Choroid plexus epithelial cell (primary cell): ENCODE data around the gene PADI2.
A peak's percentile ranks its signal among the peaks of the same experiment; 100 is the strongest.

ENCODE experiments used
- DNase-seq: peaks from one replicate; pipeline ENCODE4 v3.0.0-alpha.2; 2010; ENCODE audit warnings: low read depth
- H3K4me3 ChIP-seq: 2 replicates; pipeline ENCODE4 v1.5.1; 2011; ENCODE audit warnings: low read depth, mild to moderate bottlenecking, control low read depth, low read length, moderate library complexity
- TF ChIP-seq, protein P1 (sequence below): conservative IDR thresholded peaks from 2 replicates; pipeline ENCODE4 v1.5.1; 2011; ENCODE audit warnings: low read depth, mild to moderate bottlenecking, control low read depth, inconsistent platforms, low read length, moderate library complexity

PADI2 gene

GRCh38 chr1:17040135-17040534 lies 79.1 kb downstream of the PADI2 start:
- TF ChIP-seq, protein P1, sequence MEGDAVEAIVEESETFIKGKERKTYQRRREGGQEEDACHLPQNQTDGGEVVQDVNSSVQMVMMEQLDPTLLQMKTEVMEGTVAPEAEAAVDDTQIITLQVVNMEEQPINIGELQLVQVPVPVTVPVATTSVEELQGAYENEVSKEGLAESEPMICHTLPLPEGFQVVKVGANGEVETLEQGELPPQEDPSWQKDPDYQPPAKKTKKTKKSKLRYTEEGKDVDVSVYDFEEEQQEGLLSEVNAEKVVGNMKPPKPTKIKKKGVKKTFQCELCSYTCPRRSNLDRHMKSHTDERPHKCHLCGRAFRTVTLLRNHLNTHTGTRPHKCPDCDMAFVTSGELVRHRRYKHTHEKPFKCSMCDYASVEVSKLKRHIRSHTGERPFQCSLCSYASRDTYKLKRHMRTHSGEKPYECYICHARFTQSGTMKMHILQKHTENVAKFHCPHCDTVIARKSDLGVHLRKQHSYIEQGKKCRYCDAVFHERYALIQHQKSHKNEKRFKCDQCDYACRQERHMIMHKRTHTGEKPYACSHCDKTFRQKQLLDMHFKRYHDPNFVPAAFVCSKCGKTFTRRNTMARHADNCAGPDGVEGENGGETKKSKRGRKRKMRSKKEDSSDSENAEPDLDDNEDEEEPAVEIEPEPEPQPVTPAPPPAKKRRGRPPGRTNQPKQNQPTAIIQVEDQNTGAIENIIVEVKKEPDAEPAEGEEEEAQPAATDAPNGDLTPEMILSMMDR = no peak
- no peak overlapping the region for H3K4me3 ChIP-seq
- no peak for DNase-seq

DNA sequence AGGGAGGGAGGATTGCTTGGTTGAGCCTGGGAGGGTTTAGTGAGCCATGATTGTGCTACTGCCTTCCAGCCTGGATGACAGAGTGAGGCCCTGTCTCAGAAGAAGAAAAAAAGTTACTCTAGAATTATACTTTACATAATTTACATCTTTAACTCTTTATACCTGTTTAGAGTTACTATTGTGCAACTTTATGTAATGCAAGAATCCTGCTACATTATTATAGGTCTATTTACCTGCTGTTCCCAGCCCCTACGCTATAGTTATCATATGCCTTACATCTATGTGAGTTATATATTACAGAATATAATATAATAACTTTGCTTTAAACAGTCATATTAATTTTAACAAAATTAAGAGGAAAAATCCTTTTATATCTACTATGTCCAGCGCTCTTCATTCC lies 79.7 kb downstream of the PADI2 start:
- no peak overlapping the region for H3K4me3 ChIP-seq
- TF ChIP-seq, protein P1 = no peak
- DNase-seq = no peak

GRCh38 chr1:17033481-17033880 lies 85.8 kb downstream of the PADI2 start:
- TF ChIP-seq, protein P1 = no peak
- H3K4me3 ChIP-seq = no peak overlapping the region
- DNase-seq = no peak

- TF ChIP-seq, protein P1 = no peak
- DNase-seq = peak; percentile 32
- no peak overlapping the region for H3K4me3 ChIP-seq
Observed at GRCh38 chr1:17032741-17033140, 86.5 kb downstream of the PADI2 start.

DNA sequence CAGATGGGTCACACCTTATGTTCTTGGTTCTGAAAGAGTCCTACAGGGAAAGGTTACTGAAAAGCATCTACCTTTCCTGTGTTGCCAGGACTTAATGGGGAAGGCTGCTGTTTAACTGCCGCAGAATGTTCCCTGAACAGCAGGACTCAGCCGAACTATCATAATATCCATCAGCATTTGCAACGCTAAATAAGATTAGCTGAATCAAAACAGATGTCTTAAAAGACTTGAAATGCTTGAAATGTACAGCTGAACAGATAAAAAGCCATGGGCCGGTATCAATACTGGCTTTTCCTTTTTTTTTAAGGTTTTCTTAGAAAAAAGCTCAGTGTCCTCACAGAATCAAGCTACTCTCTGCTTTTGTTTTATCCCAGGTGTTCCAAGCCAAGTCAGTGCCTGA lies 87.8 kb downstream of the PADI2 start:
- DNase-seq = no peak
- TF ChIP-seq, protein P1 = no peak
- H3K4me3 ChIP-seq = no peak overlapping the region

- H3K4me3 ChIP-seq = no peak overlapping the region
- no peak for DNase-seq
- TF ChIP-seq, protein P1 = no peak
Observed at GRCh38 chr1:17030206-17030605, 89.0 kb downstream of the PADI2 start.

- TF ChIP-seq, protein P1 = no peak
Observed at GRCh38 chr1:17028662-17029188, 90.5 kb downstream of the PADI2 start.

More at GRCh38 chr1:17028662-17029188, 90.5 kb downstream of the PADI2 start:
- no peak for DNase-seq
- H3K4me3 ChIP-seq = no peak overlapping the region
